HCT116 (cell line): ENCODE results near the gene CNMD.

Source experiments
- CBX3 ChIP-seq: IDR thresholded peaks from 2 replicates; pipeline ENCODE4 v1.6.1; 2012; ENCODE audit warnings: low read depth
- CEBPB ChIP-seq: IDR thresholded peaks from 2 replicates; pipeline ENCODE4 v1.6.1; 2012; ENCODE audit warnings: low read depth
- ELF1 ChIP-seq: IDR thresholded peaks from 2 replicates; pipeline ENCODE4 v1.6.1; 2012; ENCODE audit warnings: low read depth, borderline replicate concordance
- EZH2 ChIP-seq: fragments of 200-600 bp; sonication (generic); IDR thresholded peaks from 2 replicates; pipeline ENCODE4 v1.6.1; 2017; ENCODE audit warnings: antibody characterized with exemption, mixed run types
- EZH2phosphoT487 ChIP-seq: fragments of 200-600 bp; IDR thresholded peaks from 2 replicates; pipeline ENCODE4 v1.6.1; 2018; ENCODE audit warnings: antibody characterized with exemption, borderline replicate concordance
- POLR2A ChIP-seq: IDR thresholded peaks from 2 replicates; pipeline ENCODE4 v1.7.0; 2011; ENCODE audit warnings: borderline replicate concordance; ENCODE audit not compliant: insufficient read depth, insufficient read length; ENCODE audit errors: extremely low read depth
- POLR2AphosphoS5 ChIP-seq: IDR thresholded peaks from 2 replicates; pipeline ENCODE4 v1.6.1; 2011; ENCODE audit warnings: mild to moderate bottlenecking, low read depth, low read length, moderate library complexity
- RAD21 ChIP-seq: IDR thresholded peaks from 2 replicates; pipeline ENCODE4 v1.6.1; 2012; ENCODE audit warnings: low read depth, mild to moderate bottlenecking
- REST ChIP-seq: IDR thresholded peaks from 2 replicates; pipeline ENCODE4 v1.6.1; 2012; ENCODE audit warnings: low read depth
- ZFX ChIP-seq: fragments of 450-650 bp; IDR thresholded peaks from 2 replicates; pipeline ENCODE4 v1.6.1; 2017
- TF ChIP-seq, protein P1 (sequence below), 3 experiments: fragments of 200-600 bp in 1 of 3; sonication (generic) in 1 of 3; IDR thresholded peaks in 2 of 3; conservative IDR thresholded peaks in 1 of 3; 2 replicates each; pipeline ENCODE4 v1.5.1; 2012 to 2017; ENCODE audit warnings: low read depth in 2 of 3, low read length in 2 of 3, antibody characterized with exemption in 1 of 3, borderline replicate concordance in 1 of 3, control low read depth in 1 of 3, mild to moderate bottlenecking in 1 of 3, mixed read lengths in 1 of 3, mixed run types in 1 of 3, moderate library complexity in 1 of 3; ENCODE audit not compliant: insufficient read depth in 1 of 3
- TF ChIP-seq, protein P2 (sequence below): IDR thresholded peaks from 2 replicates; pipeline ENCODE4 v1.6.1; 2012

DNA sequence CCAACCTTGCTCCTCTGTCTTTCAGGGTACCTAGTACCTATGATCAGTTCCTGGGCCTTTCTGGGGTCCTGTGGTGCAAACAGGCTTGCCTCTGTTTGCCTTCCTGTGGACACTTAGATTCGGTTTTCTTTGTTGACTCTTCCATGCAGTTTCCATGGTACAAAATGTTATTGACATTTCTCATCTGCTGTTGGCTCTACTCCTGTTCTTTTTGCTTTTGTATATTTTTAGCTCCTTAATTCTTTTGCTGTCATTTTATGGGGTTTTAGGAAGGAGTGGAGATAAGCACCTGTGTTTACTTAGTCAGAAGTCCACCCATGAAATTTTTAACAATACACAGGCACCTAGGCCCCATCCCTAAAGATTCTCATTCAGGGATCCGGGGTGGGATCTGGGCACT lies 20.5 kb upstream of the CNMD start:
- no peak for TF ChIP-seq RAD21
- TF ChIP-seq, protein P1, sequence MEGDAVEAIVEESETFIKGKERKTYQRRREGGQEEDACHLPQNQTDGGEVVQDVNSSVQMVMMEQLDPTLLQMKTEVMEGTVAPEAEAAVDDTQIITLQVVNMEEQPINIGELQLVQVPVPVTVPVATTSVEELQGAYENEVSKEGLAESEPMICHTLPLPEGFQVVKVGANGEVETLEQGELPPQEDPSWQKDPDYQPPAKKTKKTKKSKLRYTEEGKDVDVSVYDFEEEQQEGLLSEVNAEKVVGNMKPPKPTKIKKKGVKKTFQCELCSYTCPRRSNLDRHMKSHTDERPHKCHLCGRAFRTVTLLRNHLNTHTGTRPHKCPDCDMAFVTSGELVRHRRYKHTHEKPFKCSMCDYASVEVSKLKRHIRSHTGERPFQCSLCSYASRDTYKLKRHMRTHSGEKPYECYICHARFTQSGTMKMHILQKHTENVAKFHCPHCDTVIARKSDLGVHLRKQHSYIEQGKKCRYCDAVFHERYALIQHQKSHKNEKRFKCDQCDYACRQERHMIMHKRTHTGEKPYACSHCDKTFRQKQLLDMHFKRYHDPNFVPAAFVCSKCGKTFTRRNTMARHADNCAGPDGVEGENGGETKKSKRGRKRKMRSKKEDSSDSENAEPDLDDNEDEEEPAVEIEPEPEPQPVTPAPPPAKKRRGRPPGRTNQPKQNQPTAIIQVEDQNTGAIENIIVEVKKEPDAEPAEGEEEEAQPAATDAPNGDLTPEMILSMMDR (IDR thresholded peaks at IDR 0.05 in 2 of 3, conservative IDR thresholded peaks at IDR 0.05 in 1 of 3; ENCODE audit: borderline replicate concordance in 1 of 3, insufficient read depth in 1 of 3, low read depth in 2 of 3, low read length in 2 of 3) = no peak
- no peak for TF ChIP-seq EZH2
- TF ChIP-seq POLR2A = no peak
- no peak for TF ChIP-seq REST
- TF ChIP-seq, protein P2, sequence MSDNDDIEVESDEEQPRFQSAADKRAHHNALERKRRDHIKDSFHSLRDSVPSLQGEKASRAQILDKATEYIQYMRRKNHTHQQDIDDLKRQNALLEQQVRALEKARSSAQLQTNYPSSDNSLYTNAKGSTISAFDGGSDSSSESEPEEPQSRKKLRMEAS = no peak
- TF ChIP-seq POLR2AphosphoS5 = no peak
- no peak for TF ChIP-seq ELF1
- no peak for TF ChIP-seq CEBPB
- TF ChIP-seq ZFX = no peak
- TF ChIP-seq CBX3 = no peak
- no peak for TF ChIP-seq EZH2phosphoT487
